Erythroblast (primary cell): ENCODE measurements around the gene SLC13A3.

ENCODE experiments used
- GATA1 ChIP-seq: IDR thresholded peaks from 2 replicates; pipeline ENCODE4 v1.6.1; 2011; ENCODE audit warnings: low read depth, mild to moderate bottlenecking, control low read depth, low read length, moderate library complexity
- POLR2A ChIP-seq: IDR thresholded peaks from 2 replicates; pipeline ENCODE4 v1.6.1; 2011; ENCODE audit warnings: mild to moderate bottlenecking, low read length

DNA sequence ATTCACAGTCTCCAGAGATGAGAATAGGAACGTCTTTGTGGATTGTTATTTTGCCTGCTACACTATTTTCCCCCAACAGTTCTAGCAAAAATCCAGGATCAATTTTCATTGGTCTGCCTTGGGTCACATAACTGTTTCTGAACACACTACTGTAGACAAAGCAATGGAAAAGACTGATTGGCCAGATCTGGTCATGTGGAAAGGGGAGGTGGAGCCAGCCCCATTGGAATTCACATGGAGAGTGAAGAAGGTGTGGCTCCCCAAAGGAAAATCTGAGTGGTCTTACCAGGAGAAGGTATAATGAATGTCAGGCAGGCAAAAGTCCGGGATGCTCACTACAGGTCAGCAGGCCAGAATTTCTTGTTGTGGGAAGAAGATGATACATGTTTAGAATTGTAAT, 47.5 kb upstream of the SLC13A3 start:
- TF ChIP-seq POLR2A (no peak), GATA1 (no peak)
